WTC11 (cell line): Measurements from ENCODE around the gene AFF2. TPM values are rescaled to one million over a fixed set of nuclear protein-coding genes. Genes with fewer than 3 reads are reported as not detected.
A peak's percentile ranks its signal among the peaks of the same experiment; 100 is the strongest.

Experiments
- ATAC-seq: fragments of 200-7000 bp; cut with Tn5 transposase; 2 replicates; pipeline ENCODE4 v1.10.0; 2021; ENCODE audit warnings: mild to moderate bottlenecking, moderate library complexity
- CTCF ChIA-PET: fragments of 300-600 bp; sonication (Branson Sonifier 250); formaldehyde crosslinking; loops from one replicate; lab custom pipeline; 2021; ENCODE audit warnings: antibody characterized with exemption; lab: Charles Lee
- POLR2A ChIA-PET: fragments of 350-600 bp; sonication (Branson Sonifier 250); formaldehyde crosslinking; loops from one replicate; lab custom pipeline; 2021; ENCODE audit warnings: antibody characterized with exemption; lab: Charles Lee
- DNase-seq: peaks from one replicate; pipeline ENCODE4 v3.0.0; 2021; ENCODE audit warnings: low spot score
- H3K27ac Mint-ChIP-seq: 2 replicates; pipeline ENCODE4 v1.8.0; 2021; ENCODE audit warnings: mixed read lengths
- H3K27me3 Mint-ChIP-seq: 2 replicates; pipeline ENCODE4 v1.8.0; 2021; ENCODE audit warnings: low read depth, mild to moderate bottlenecking, moderate library complexity, mixed read lengths
- H3K36me3 Mint-ChIP-seq: 2 replicates; pipeline ENCODE4 v1.8.0; 2021; ENCODE audit warnings: mixed read lengths
- H3K4me1 Mint-ChIP-seq: 2 replicates; pipeline ENCODE4 v1.8.0; 2022; ENCODE audit warnings: mixed read lengths
- H3K4me3 Mint-ChIP-seq: 2 replicates; pipeline ENCODE4 v1.8.0; 2021; ENCODE audit warnings: mild to moderate bottlenecking, moderate library complexity, mixed read lengths
- H3K9me3 Mint-ChIP-seq: 2 replicates; pipeline ENCODE4 v1.8.0; 2021; ENCODE audit warnings: mixed read lengths
- CREM ChIP-seq: sonication (generic); formaldehyde crosslinking; IDR thresholded peaks from 2 replicates; pipeline ENCODE4 v1.8.1; 2022; ENCODE audit warnings: mild to moderate bottlenecking, missing genetic modification reagents, moderate library complexity
- ELF4 ChIP-seq: sonication (generic); formaldehyde crosslinking; IDR thresholded peaks from 2 replicates; pipeline ENCODE4 v1.8.1; 2022; ENCODE audit warnings: low read depth, mild to moderate bottlenecking, moderate library complexity, missing genetic modification reagents
- FOXJ3 ChIP-seq: sonication (generic); formaldehyde crosslinking; IDR thresholded peaks from 2 replicates; pipeline ENCODE4 v1.9.0; 2021; ENCODE audit warnings: missing genetic modification reagents, mild to moderate bottlenecking, borderline replicate concordance
- GRHL2 ChIP-seq: fragments of 250-450 bp; sonication (Bioruptor Pico); IDR thresholded peaks from 2 replicates; pipeline ENCODE4 v1.8.0; 2022; ENCODE audit warnings: mild to moderate bottlenecking, moderate library complexity; ENCODE audit not compliant: insufficient replicate concordance, severe bottlenecking
- GTF2I ChIP-seq: fragments of 250-450 bp; sonication (Bioruptor Pico); conservative IDR thresholded peaks from 2 replicates; pipeline ENCODE4 v1.4.0; 2021; ENCODE audit warnings: mild to moderate bottlenecking
- IRF2 ChIP-seq: sonication (generic); formaldehyde crosslinking; IDR thresholded peaks from 2 replicates; pipeline ENCODE4 v1.8.0; 2022; ENCODE audit warnings: low read depth, missing genetic modification reagents, borderline replicate concordance
- MYBL2 ChIP-seq: sonication (generic); formaldehyde crosslinking; IDR thresholded peaks from 2 replicates; pipeline ENCODE4 v1.8.1; 2023; ENCODE audit warnings: mild to moderate bottlenecking, moderate library complexity, missing genetic modification reagents
- NR2C2 ChIP-seq: sonication (generic); formaldehyde crosslinking; IDR thresholded peaks from 2 replicates; pipeline ENCODE4 v1.8.0; 2022; ENCODE audit warnings: mild to moderate bottlenecking, missing genetic modification reagents
- NR3C1 ChIP-seq: sonication (generic); formaldehyde crosslinking; conservative IDR thresholded peaks from 2 replicates; pipeline ENCODE4 v1.8.1; 2023; ENCODE audit warnings: low read depth, mild to moderate bottlenecking, missing genetic modification reagents
- SOX15 ChIP-seq: fragments of 250-450 bp; sonication (Bioruptor Pico); IDR thresholded peaks from 2 replicates; pipeline ENCODE4 v1.9.0; 2021; ENCODE audit warnings: mild to moderate bottlenecking
- TP53 ChIP-seq: sonication (generic); formaldehyde crosslinking; IDR thresholded peaks from 2 replicates; pipeline ENCODE4 v1.8.1; 2023; ENCODE audit warnings: mild to moderate bottlenecking, missing genetic modification reagents
- ZBTB21 ChIP-seq: sonication (generic); formaldehyde crosslinking; IDR thresholded peaks from 2 replicates; pipeline ENCODE4 v1.8.1; 2023; ENCODE audit warnings: mild to moderate bottlenecking, missing genetic modification reagents, borderline replicate concordance
- ZNF396 ChIP-seq: fragments of 250-450 bp; sonication (Bioruptor Pico); IDR thresholded peaks from 2 replicates; pipeline ENCODE4 v1.8.0; 2021; ENCODE audit warnings: mild to moderate bottlenecking, moderate library complexity, borderline replicate concordance
- ZNF416 ChIP-seq: fragments of 250-450 bp; sonication (Bioruptor Pico); IDR thresholded peaks from 2 replicates; pipeline ENCODE4 v1.9.0; 2021; ENCODE audit warnings: mild to moderate bottlenecking, inconsistent platforms
- ZNF423 ChIP-seq: fragments of 250-450 bp; sonication (Bioruptor Pico); IDR thresholded peaks from 2 replicates; pipeline ENCODE4 v2.1.2; 2022; ENCODE audit warnings: mild to moderate bottlenecking, moderate library complexity
- total RNA-seq: library from RNA; stranded (reverse); gene quantifications from 3 replicates; pipeline ENCODE4 v1.2.3, GENCODE V29; 2021
- TF ChIP-seq, protein P1 (sequence below): sonication (generic); formaldehyde crosslinking; IDR thresholded peaks from 2 replicates; pipeline ENCODE4 v1.8.1; 2022; ENCODE audit warnings: low read depth, missing genetic modification reagents, borderline replicate concordance
- TF ChIP-seq, protein P2 (sequence below): sonication (generic); formaldehyde crosslinking; IDR thresholded peaks from 2 replicates; pipeline ENCODE4 v1.8.1; 2022; ENCODE audit warnings: mild to moderate bottlenecking, missing genetic modification reagents, moderate library complexity, borderline replicate concordance
- TF ChIP-seq, protein P3 (sequence below): sonication (generic); formaldehyde crosslinking; IDR thresholded peaks from 2 replicates; pipeline ENCODE4 v1.8.0; 2022; ENCODE audit warnings: missing genetic modification reagents
- TF ChIP-seq, protein P4 (sequence below): sonication (generic); formaldehyde crosslinking; IDR thresholded peaks from 2 replicates; pipeline ENCODE4 v1.8.0; 2023; ENCODE audit warnings: missing genetic modification reagents, mild to moderate bottlenecking, borderline replicate concordance

AFF2 gene
- total RNA-seq, 1 experiment from 2014 or later, result 7.6 TPM

DNA sequence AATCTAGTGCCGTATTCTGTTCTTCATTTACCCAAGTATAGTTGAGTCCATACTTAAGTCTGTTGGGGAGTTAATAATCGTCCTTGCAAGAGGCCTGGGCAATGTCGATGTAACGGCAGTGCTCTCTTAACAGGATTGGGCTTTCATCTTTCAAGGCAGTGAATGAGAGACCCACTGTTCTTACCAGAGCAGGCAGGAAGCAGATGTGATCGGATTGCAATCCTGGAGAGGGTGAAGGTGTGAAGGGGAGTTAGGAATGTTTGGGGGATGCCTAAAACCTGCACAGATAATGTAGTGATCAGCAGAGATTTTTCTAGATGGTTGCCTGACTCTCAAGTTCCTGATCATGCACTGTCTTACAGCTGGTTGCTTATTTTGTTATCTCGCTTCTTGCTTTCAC, 308.4 kb downstream of the AFF2 start:
- TF ChIP-seq, protein P1, sequence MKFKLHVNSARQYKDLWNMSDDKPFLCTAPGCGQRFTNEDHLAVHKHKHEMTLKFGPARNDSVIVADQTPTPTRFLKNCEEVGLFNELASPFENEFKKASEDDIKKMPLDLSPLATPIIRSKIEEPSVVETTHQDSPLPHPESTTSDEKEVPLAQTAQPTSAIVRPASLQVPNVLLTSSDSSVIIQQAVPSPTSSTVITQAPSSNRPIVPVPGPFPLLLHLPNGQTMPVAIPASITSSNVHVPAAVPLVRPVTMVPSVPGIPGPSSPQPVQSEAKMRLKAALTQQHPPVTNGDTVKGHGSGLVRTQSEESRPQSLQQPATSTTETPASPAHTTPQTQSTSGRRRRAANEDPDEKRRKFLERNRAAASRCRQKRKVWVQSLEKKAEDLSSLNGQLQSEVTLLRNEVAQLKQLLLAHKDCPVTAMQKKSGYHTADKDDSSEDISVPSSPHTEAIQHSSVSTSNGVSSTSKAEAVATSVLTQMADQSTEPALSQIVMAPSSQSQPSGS, result no peak
- TF ChIP-seq TP53 (CRISPR knock-in tag) (no peak), ZNF423 (CRISPR knock-in tag) (no peak), NR2C2 (CRISPR knock-in tag) (no peak), GRHL2 (CRISPR knock-in tag) (no peak), MYBL2 (CRISPR knock-in tag) (no peak), ELF4 (CRISPR knock-in tag) (no peak), ZBTB21 (CRISPR knock-in tag) (no peak), ZNF396 (CRISPR knock-in tag) (no peak), SOX15 (CRISPR knock-in tag) (no peak), IRF2 (CRISPR knock-in tag) (no peak), FOXJ3 (CRISPR knock-in tag) (no peak), CREM (CRISPR knock-in tag) (no peak), ZNF416 (CRISPR knock-in tag) (no peak), NR3C1 (CRISPR knock-in tag) (no peak), GTF2I (CRISPR knock-in tag) (no peak)
- TF ChIP-seq, protein P2, sequence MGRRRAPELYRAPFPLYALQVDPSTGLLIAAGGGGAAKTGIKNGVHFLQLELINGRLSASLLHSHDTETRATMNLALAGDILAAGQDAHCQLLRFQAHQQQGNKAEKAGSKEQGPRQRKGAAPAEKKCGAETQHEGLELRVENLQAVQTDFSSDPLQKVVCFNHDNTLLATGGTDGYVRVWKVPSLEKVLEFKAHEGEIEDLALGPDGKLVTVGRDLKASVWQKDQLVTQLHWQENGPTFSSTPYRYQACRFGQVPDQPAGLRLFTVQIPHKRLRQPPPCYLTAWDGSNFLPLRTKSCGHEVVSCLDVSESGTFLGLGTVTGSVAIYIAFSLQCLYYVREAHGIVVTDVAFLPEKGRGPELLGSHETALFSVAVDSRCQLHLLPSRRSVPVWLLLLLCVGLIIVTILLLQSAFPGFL (CRISPR knock-in tag), result no peak
- TF ChIP-seq, protein P3, sequence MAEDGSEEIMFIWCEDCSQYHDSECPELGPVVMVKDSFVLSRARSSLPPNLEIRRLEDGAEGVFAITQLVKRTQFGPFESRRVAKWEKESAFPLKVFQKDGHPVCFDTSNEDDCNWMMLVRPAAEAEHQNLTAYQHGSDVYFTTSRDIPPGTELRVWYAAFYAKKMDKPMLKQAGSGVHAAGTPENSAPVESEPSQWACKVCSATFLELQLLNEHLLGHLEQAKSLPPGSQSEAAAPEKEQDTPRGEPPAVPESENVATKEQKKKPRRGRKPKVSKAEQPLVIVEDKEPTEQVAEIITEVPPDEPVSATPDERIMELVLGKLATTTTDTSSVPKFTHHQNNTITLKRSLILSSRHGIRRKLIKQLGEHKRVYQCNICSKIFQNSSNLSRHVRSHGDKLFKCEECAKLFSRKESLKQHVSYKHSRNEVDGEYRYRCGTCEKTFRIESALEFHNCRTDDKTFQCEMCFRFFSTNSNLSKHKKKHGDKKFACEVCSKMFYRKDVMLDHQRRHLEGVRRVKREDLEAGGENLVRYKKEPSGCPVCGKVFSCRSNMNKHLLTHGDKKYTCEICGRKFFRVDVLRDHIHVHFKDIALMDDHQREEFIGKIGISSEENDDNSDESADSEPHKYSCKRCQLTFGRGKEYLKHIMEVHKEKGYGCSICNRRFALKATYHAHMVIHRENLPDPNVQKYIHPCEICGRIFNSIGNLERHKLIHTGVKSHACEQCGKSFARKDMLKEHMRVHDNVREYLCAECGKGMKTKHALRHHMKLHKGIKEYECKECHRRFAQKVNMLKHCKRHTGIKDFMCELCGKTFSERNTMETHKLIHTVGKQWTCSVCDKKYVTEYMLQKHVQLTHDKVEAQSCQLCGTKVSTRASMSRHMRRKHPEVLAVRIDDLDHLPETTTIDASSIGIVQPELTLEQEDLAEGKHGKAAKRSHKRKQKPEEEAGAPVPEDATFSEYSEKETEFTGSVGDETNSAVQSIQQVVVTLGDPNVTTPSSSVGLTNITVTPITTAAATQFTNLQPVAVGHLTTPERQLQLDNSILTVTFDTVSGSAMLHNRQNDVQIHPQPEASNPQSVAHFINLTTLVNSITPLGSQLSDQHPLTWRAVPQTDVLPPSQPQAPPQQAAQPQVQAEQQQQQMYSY (CRISPR knock-in tag), result no peak
- TF ChIP-seq, protein P4, sequence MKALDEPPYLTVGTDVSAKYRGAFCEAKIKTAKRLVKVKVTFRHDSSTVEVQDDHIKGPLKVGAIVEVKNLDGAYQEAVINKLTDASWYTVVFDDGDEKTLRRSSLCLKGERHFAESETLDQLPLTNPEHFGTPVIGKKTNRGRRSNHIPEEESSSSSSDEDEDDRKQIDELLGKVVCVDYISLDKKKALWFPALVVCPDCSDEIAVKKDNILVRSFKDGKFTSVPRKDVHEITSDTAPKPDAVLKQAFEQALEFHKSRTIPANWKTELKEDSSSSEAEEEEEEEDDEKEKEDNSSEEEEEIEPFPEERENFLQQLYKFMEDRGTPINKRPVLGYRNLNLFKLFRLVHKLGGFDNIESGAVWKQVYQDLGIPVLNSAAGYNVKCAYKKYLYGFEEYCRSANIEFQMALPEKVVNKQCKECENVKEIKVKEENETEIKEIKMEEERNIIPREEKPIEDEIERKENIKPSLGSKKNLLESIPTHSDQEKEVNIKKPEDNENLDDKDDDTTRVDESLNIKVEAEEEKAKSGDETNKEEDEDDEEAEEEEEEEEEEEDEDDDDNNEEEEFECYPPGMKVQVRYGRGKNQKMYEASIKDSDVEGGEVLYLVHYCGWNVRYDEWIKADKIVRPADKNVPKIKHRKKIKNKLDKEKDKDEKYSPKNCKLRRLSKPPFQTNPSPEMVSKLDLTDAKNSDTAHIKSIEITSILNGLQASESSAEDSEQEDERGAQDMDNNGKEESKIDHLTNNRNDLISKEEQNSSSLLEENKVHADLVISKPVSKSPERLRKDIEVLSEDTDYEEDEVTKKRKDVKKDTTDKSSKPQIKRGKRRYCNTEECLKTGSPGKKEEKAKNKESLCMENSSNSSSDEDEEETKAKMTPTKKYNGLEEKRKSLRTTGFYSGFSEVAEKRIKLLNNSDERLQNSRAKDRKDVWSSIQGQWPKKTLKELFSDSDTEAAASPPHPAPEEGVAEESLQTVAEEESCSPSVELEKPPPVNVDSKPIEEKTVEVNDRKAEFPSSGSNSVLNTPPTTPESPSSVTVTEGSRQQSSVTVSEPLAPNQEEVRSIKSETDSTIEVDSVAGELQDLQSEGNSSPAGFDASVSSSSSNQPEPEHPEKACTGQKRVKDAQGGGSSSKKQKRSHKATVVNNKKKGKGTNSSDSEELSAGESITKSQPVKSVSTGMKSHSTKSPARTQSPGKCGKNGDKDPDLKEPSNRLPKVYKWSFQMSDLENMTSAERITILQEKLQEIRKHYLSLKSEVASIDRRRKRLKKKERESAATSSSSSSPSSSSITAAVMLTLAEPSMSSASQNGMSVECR (CRISPR knock-in tag), result no peak
- CTCF ChIA-PET, result no interaction called here
- Mint-ChIP-seq H3K4me1 (peaks cover 32% of the 10 kb centered on the region), H3K9me3 (no peaks in the 10 kb centered on the region), H3K27me3 (peaks cover 62% of the 10 kb centered on the region), H3K36me3 (no peaks in the 10 kb centered on the region), H3K27ac (no peak overlapping the region), H3K4me3 (no peak overlapping the region)
- ATAC-seq (peak; percentile 61), DNase-seq (no peak)
- POLR2A ChIA-PET, result no interaction called here
